ENCODE measurements around the gene ARNT2.

Gene ARNT2

DNA sequence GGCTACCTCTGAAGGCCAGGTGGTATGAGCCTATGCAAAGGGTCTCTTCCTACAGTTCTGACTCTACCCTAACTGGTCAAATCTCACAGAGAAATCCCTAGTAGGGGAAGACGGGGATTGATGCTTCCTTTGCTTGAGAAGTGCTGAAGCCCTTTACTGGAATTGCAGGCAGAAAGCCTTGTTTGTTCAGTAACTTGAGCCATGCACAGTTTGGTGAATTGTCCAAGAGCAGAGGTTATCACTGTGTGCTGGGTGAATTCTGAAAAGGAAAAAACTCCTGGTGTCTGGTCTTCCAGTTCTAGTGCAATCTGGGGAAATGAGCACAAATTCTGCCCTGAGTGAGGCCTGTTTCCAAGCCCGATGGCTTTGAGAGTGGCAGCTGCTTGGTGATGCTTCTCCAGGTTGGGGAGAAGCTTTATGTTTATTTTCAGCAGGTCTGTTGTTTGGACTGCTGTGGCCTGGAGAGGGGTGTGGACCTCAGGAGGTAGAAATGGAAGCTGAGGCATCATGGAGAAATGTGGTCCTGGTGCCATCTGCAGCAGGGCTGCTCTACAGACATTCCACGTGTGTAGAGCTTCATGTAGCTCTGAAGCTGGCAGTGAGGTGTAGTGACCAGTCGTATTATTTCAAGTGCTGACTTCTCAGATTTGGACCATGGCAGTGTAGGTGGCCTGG, 60.9 kb downstream of the ARNT2 start:
- H3K27me3 Mint-ChIP-seq: peaks cover 34% of the 10 kb centered on the region
- H3K9me3 Mint-ChIP-seq: no peaks in the 10 kb centered on the region
- no peaks in the 10 kb centered on the region for H3K4me1 Mint-ChIP-seq
- no peak for ATAC-seq (replicated peaks; ENCODE audit: extremely low read depth, poor library complexity, severe bottlenecking)
- H3K36me3 Mint-ChIP-seq (ENCODE audit: insufficient read depth): no peaks in the 10 kb centered on the region
- H3K4me3 Mint-ChIP-seq: no peak overlapping the region
- no peak for DNase-seq (ENCODE audit: low spot score in 2 of 2)
- no peak overlapping the region for H3K27ac Mint-ChIP-seq (ENCODE audit: low read depth)

DNA sequence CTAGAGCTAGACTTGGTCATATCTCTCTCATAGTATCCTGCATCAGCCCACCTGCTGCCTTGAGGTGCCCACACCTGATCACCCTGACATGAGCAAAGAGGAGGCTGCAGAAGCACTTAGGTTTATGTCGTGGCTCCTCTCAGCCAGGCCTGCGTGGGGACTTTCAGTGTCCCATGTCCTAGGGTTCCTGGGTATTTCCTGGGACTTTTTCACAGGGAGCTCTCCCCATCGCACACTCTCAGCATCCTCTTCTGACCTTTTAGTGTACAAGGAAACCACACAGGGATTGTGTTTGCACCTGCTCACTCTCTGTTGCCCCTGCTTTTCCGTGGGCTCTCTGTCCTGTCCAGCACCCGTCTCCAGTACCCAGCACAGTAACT, 61.4 kb downstream of the ARNT2 start:
- ATAC-seq (replicated peaks; ENCODE audit: extremely low read depth, poor library complexity, severe bottlenecking) (no peak), DNase-seq (ENCODE audit: low spot score in 2 of 2) (no peak)

DNA sequence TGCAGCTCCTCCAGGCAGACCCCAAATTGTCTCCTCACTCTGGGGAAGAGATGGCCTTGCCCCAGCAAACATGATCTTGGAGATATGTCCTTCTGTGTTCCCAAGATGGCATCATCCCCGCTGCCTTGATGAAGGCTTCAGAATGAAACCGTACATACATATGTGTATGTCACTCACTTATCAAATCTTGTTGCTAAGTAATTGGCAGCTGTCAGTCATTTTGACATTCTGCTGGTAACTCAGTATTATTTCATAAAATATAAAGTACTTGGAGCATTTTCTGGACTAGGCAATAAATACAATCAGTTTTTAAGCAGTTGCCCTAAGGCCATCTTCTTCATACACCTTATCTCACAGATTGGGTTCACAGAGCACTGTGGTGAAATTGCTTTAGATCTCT, 62.4 kb downstream of the ARNT2 start:
- DNase-seq (ENCODE audit: low spot score in 2 of 2) (no peak), ATAC-seq (replicated peaks; ENCODE audit: extremely low read depth, poor library complexity, severe bottlenecking) (no peak)
- Mint-ChIP-seq H3K4me1 (no peaks in the 10 kb centered on the region), H3K9me3 (no peaks in the 10 kb centered on the region), H3K27ac (ENCODE audit: low read depth) (no peak overlapping the region), H3K27me3 (peaks cover 48% of the 10 kb centered on the region), H3K4me3 (no peak overlapping the region), H3K36me3 (ENCODE audit: insufficient read depth) (no peaks in the 10 kb centered on the region)

More for the DNA sequence above, 61.4 kb downstream of the ARNT2 start:
- Mint-ChIP-seq H3K9me3 (no peaks in the 10 kb centered on the region), H3K27ac (ENCODE audit: low read depth) (no peak overlapping the region), H3K36me3 (ENCODE audit: insufficient read depth) (no peaks in the 10 kb centered on the region), H3K27me3 (peaks cover 39% of the 10 kb centered on the region), H3K4me3 (no peak overlapping the region), H3K4me1 (no peaks in the 10 kb centered on the region)

DNA sequence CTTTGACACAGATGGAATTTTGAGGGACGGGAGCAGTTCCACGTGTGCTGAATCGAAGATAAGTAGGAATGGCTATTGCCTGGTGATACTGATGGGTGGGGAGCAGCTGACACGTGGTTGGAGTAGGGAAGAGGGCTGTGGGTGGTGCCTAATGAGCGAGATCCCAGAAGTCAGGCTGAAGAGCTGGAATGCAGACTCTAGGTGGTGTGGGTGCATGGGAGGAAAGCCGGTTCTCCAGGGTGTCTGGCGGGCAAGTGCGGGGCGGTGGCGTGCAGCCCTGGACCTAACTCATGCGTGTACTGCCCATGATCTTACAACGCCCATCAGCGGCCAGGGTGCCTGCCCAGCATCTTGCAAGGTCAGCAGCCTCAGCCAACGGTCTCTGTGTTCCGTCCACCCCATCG, 63.1 kb downstream of the ARNT2 start:
- no peak for DNase-seq (ENCODE audit: low spot score in 2 of 2)
- Mint-ChIP-seq H3K36me3 (ENCODE audit: insufficient read depth) (no peaks in the 10 kb centered on the region), H3K4me3 (no peak overlapping the region), H3K9me3 (no peaks in the 10 kb centered on the region), H3K4me1 (no peaks in the 10 kb centered on the region), H3K27ac (ENCODE audit: low read depth) (no peak overlapping the region), H3K27me3 (peaks cover 56% of the 10 kb centered on the region)
- ATAC-seq (replicated peaks; ENCODE audit: extremely low read depth, poor library complexity, severe bottlenecking): no peak

DNA sequence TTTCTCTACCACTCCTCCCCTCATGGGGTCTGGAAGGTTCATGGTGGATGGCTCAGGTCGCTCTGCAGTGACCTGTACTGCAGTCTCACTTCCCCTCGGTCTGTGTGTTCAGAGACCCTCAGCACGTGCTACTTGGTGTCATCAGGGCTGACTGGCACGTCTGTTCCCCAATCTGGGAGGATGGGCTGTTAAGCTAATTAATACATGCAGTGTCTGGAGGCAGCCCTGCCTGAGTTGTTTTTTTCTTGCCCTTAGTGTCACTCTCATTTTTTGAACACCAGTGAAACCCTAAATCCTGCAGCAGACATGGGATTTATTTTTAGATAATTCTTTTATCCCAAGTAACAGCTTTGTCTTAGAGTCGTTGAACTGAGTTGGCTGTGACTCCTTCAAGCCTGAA, 64.6 kb downstream of the ARNT2 start:
- H3K9me3 Mint-ChIP-seq: no peaks in the 10 kb centered on the region
- peaks cover 71% of the 10 kb centered on the region for H3K27me3 Mint-ChIP-seq
- no peak overlapping the region for H3K27ac Mint-ChIP-seq (ENCODE audit: low read depth)
- H3K4me3 Mint-ChIP-seq: no peak overlapping the region
- ATAC-seq (replicated peaks; ENCODE audit: extremely low read depth, poor library complexity, severe bottlenecking) (no peak), DNase-seq (ENCODE audit: low spot score in 2 of 2) (no peak)
- H3K36me3 Mint-ChIP-seq (ENCODE audit: insufficient read depth): no peaks in the 10 kb centered on the region
- no peaks in the 10 kb centered on the region for H3K4me1 Mint-ChIP-seq

DNA sequence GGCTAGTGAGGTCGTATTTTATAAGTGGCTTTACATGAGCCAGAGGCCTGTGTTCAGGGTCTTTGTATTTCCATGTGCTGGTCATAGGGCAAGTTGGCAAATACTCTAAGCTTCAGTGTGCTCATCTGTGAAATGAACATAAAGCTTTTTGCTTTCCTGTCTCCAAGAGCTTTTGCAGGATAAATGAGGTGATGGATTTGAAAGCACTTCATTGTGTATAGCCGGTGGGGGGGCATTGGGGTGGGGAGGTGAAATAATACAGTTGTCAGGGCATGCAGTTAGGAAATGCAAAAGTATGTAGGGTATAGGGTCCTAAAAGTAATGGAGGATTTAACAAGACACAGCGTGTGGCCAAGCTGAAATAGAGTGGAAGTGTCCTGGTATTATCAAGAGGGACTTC, 67.7 kb downstream of the ARNT2 start:
- Mint-ChIP-seq H3K4me1 (no peaks in the 10 kb centered on the region), H3K4me3 (no peak overlapping the region), H3K9me3 (peaks cover 5% of the 10 kb centered on the region), H3K36me3 (ENCODE audit: insufficient read depth) (no peaks in the 10 kb centered on the region), H3K27ac (ENCODE audit: low read depth) (no peak overlapping the region), H3K27me3 (peaks cover 62% of the 10 kb centered on the region)
- ATAC-seq (replicated peaks; ENCODE audit: extremely low read depth, poor library complexity, severe bottlenecking): no peak
- no peak for DNase-seq (ENCODE audit: low spot score in 2 of 2)

DNA sequence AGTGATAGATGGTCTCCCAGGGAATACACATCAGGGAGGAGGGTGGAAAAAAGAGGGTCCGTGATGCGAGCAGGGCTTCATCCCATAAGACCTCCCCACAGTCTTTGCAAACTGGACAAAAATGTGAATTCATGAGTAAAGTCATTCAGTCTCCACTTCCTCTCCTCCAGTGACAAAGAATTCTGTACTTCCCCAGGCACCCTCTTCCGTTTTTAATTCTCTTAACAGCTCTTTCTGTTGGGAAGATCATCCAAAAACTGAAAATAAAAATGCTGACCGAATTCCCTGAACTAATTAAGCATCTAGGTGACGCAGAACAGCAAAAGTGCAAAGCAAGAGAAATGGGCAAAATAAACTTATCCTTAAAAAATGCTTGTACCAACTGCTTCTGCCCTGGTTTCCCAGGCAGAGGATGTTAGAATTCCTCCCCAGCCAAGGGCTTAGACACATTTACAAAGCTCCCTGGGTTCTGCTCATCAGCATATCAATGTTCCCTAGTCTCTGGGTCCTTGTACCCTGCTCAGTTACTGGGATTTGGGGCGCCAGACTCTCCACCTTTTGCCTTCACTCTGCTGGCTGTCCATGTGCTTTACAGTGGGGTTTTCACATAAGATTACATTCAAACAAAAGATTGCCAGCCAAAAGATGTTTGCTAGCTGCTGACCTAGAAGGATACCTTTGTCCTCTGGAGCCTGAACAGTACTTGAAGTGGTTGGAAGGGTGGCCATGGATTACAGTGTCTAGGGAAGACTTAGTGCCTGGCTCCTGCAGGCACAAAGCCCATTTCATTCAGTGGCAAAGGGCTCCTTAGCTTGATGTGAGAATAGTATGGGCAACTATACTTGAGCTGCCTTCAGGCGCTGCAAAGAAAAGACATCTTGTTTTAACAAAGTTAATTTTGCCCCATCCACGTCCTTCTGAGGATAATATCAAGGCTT, 69.4 kb downstream of the ARNT2 start:
- Mint-ChIP-seq H3K4me3 (no peak overlapping the region), H3K36me3 (ENCODE audit: insufficient read depth) (no peaks in the 10 kb centered on the region), H3K4me1 (no peaks in the 10 kb centered on the region), H3K9me3 (peaks cover 5% of the 10 kb centered on the region), H3K27me3 (peaks cover 45% of the 10 kb centered on the region), H3K27ac (ENCODE audit: low read depth) (no peak overlapping the region)
- DNase-seq (ENCODE audit: low spot score in 2 of 2) (no peak), ATAC-seq (replicated peaks; ENCODE audit: extremely low read depth, poor library complexity, severe bottlenecking) (no peak)

DNA sequence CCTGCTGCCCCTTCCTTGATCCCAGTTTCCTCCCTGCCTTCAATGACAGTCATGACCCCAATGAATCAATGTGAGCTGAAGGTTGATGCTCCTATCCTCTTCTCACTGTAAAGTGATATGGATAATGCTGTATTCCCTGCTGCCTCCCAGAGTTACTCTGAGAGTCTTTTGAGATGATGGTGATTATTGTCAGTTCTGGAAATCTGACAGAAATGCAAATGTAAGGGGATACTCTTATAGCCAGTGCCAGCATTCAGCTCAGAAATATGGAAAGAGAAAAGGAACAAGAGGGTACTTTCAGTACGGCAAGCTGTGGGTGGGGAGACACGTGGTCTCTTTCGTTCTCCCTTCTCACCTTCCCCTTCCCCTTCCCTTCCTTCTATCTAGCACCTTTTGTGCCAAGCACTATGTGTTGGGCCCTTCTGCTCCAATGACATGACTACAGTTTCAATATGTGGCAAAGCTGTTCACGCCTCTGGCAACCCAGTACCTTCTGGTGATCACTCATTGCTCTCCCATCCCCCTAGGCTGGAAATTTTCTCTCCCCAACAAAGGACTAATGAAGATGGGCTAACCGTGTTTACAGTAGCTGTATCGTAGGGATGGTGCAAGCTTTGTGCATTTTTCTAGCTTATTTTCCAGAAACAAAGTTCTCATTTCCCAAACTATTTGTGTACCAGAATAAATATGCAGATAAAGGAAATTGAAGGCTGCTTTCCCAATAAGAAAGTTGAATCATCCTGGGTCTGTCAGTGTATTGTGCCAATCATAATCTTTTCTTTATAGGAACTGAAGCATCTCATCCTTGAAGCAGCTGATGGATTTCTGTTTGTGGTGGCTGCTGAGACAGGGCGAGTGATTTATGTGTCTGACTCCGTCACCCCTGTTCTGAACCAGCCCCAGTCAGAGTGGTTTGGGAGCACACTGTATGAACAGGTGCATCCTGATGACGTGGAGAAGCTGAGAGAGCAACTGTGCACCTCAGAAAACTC, 70.3 kb downstream of the ARNT2 start:
- no peak for DNase-seq (ENCODE audit: low spot score in 2 of 2)
- no peak overlapping the region for H3K4me3 Mint-ChIP-seq
- H3K9me3 Mint-ChIP-seq: peaks cover 5% of the 10 kb centered on the region
- no peak for ATAC-seq (replicated peaks; ENCODE audit: extremely low read depth, poor library complexity, severe bottlenecking)
- no peak overlapping the region for H3K27ac Mint-ChIP-seq (ENCODE audit: low read depth)
- no peaks in the 10 kb centered on the region for H3K36me3 Mint-ChIP-seq (ENCODE audit: insufficient read depth)
- no peaks in the 10 kb centered on the region for H3K4me1 Mint-ChIP-seq
- H3K27me3 Mint-ChIP-seq: peaks cover 41% of the 10 kb centered on the region

DNA sequence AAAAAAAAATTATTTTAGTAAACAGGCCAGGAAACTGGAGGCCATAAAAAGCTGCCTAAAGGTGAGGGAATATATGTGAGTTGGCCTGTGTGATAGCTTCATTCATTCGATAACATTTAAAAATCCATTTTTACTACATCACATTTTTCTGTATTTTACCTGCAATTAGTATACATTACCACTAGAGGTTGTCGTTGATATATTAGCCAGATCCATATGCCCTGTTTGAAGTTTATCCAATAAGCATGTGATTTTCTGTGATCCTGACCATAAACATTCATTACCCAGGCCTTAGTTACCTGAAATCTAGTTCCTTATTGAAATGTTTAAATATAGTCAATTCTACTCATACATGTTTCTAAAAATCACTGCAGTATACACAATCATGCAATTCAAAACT, 71.4 kb downstream of the ARNT2 start:
- ATAC-seq (replicated peaks; ENCODE audit: extremely low read depth, poor library complexity, severe bottlenecking) (no peak), DNase-seq (ENCODE audit: low spot score in 2 of 2) (no peak)
- peaks cover 5% of the 10 kb centered on the region for H3K9me3 Mint-ChIP-seq
- H3K36me3 Mint-ChIP-seq (ENCODE audit: insufficient read depth): no peaks in the 10 kb centered on the region
- H3K27ac Mint-ChIP-seq (ENCODE audit: low read depth): no peak overlapping the region
- H3K4me1 Mint-ChIP-seq: no peaks in the 10 kb centered on the region
- H3K27me3 Mint-ChIP-seq: peaks cover 33% of the 10 kb centered on the region
- no peak overlapping the region for H3K4me3 Mint-ChIP-seq

DNA sequence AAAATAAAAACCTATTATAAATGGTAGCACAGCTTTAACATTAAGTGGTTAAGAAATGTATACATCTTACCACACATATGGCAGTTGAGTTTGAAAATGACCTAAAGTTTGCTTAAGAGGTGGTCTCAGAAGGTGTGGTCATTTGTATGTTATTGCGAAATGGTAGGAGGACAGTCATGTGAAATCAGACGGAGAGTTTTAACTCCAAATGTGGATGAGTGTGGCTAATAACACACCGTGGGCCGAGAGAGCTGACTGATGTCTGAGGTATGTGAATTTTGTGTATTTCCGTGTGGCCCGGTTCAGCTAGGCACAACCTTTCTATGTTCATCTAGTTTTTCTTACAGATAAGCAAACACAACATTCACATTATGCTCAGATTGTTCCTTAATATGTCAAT, 71.9 kb downstream of the ARNT2 start:
- Mint-ChIP-seq H3K27me3 (peaks cover 32% of the 10 kb centered on the region), H3K4me1 (no peaks in the 10 kb centered on the region), H3K4me3 (no peak overlapping the region), H3K36me3 (ENCODE audit: insufficient read depth) (no peaks in the 10 kb centered on the region), H3K27ac (ENCODE audit: low read depth) (no peak overlapping the region), H3K9me3 (peaks cover 5% of the 10 kb centered on the region)
- no peak for DNase-seq (ENCODE audit: low spot score in 2 of 2)
- no peak for ATAC-seq (replicated peaks; ENCODE audit: extremely low read depth, poor library complexity, severe bottlenecking)

DNA sequence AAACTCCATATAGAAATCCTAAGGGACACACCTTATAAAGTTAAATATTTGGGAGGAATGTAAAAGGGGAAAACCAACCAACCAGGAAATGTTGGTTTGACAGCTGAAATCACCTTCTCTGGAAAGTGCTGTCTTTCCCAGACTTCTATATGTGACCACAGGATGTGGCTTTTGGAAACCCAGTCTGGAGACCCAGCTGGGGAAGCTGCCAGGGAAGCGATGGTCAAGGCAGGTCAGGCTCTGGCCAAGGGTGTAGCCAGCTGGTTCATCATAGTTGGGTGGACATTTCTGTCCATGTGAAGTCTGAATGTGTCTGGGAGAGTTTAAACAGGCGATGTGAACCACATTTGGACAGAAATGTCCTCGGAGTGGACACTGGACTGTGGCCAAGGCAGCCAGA, 73.9 kb downstream of the ARNT2 start:
- Mint-ChIP-seq H3K9me3 (peaks cover 5% of the 10 kb centered on the region), H3K27ac (ENCODE audit: low read depth) (no peak overlapping the region)

DNA sequence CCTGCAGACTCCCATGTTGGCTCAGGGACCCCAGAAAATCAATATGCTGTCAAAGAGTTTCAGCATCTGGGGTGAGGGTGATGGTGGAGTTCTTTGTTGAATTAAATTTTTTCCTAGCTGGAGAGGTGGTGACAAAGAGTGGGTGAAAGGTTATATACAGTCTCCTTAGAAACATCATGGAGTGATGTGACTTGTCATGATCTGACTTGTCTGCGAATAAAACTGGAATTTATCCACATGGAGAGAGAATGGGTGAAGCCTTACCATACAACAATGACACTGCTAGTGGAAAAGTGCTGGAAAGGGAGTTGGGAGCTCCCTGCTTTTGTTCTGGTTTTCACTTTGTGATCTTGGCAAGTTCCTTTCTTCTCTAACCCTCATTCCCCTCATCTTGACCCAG, 75.0 kb downstream of the ARNT2 start:
- Mint-ChIP-seq H3K9me3 (peaks cover 5% of the 10 kb centered on the region), H3K4me1 (no peaks in the 10 kb centered on the region), H3K27me3 (peaks cover 9% of the 10 kb centered on the region), H3K4me3 (no peak overlapping the region), H3K27ac (ENCODE audit: low read depth) (no peak overlapping the region), H3K36me3 (ENCODE audit: insufficient read depth) (no peaks in the 10 kb centered on the region)
- DNase-seq (ENCODE audit: low spot score in 2 of 2) (no peak), ATAC-seq (replicated peaks; ENCODE audit: extremely low read depth, poor library complexity, severe bottlenecking) (no peak)

More for the DNA sequence above, 73.9 kb downstream of the ARNT2 start:
- Mint-ChIP-seq H3K36me3 (ENCODE audit: insufficient read depth) (no peaks in the 10 kb centered on the region), H3K27me3 (peaks cover 16% of the 10 kb centered on the region), H3K4me1 (no peaks in the 10 kb centered on the region), H3K4me3 (no peak overlapping the region)
- ATAC-seq (replicated peaks; ENCODE audit: extremely low read depth, poor library complexity, severe bottlenecking) (no peak), DNase-seq (ENCODE audit: low spot score in 2 of 2) (no peak)
